Osteoblast (primary cell): ENCODE results near the gene AGK. TPM values are rescaled to one million over a fixed set of nuclear protein-coding genes. Genes with fewer than 3 reads are reported as not detected.
A peak's percentile ranks its signal among the peaks of the same experiment; 100 is the strongest.
"Not testable (repeated sequence)": the region's sequence is repeated elsewhere in the genome, so short reads cannot be mapped to it uniquely, and the experiment has no call there.

Experiments
- DNase-seq: peaks from one replicate; pipeline ENCODE4 v3.0.0; 2011; ENCODE audit warnings: low spot score, mixed read lengths; ENCODE audit not compliant: insufficient read length; ENCODE audit errors: missing footprints
- H2AFZ ChIP-seq: 2 replicates; pipeline ENCODE4 v1.6.0; 2011; ENCODE audit warnings: mild to moderate bottlenecking, low read length
- H3K27ac ChIP-seq: 2 replicates; pipeline ENCODE4 v1.5.1; 2011; ENCODE audit warnings: mild to moderate bottlenecking, low read depth, low read length, moderate library complexity
- H3K27me3 ChIP-seq: 2 replicates; pipeline ENCODE4 v1.6.0; 2012; ENCODE audit warnings: mild to moderate bottlenecking, control low read depth, inconsistent platforms, low read length, moderate library complexity; ENCODE audit not compliant: insufficient read depth
- H3K36me3 ChIP-seq: 2 replicates; pipeline ENCODE4 v1.5.1; 2011; ENCODE audit warnings: mild to moderate bottlenecking, low read length, control low read depth, moderate library complexity; ENCODE audit not compliant: insufficient read depth
- H3K4me1 ChIP-seq: 2 replicates; pipeline ENCODE4 v1.5.1; 2011; ENCODE audit warnings: mild to moderate bottlenecking, low read length, control low read depth, moderate library complexity; ENCODE audit not compliant: insufficient read depth
- H3K4me2 ChIP-seq: 2 replicates; pipeline ENCODE4 v1.6.0; 2011; ENCODE audit warnings: mild to moderate bottlenecking, low read length; ENCODE audit not compliant: insufficient read depth
- H3K4me3 ChIP-seq: fragments of 200-600 bp; sonication (generic); 3 replicates; pipeline ENCODE4 v1.5.1; 2012; ENCODE audit warnings: mild to moderate bottlenecking, low read length, inconsistent platforms; ENCODE audit not compliant: insufficient read depth
- H3K79me2 ChIP-seq: 2 replicates; pipeline ENCODE4 v1.6.0; 2012; ENCODE audit warnings: mild to moderate bottlenecking, low read length, control low read depth, inconsistent platforms; ENCODE audit not compliant: insufficient read depth
- H3K9me3 ChIP-seq: 2 replicates; pipeline ENCODE4 v1.5.1; 2011; ENCODE audit warnings: low read depth, low read length, control low read depth
- H4K20me1 ChIP-seq: 2 replicates; pipeline ENCODE4 v1.6.0; 2012; ENCODE audit warnings: mild to moderate bottlenecking, low read length, control low read depth; ENCODE audit not compliant: insufficient read depth
- total RNA-seq: library from RNA; depleted of rRNA; stranded (reverse); fragments of >200 nt; gene quantifications from 2 replicates; pipeline ENCODE4 v1.2.3, GENCODE V29; 2012
- TF ChIP-seq, protein P1 (sequence below): IDR thresholded peaks from 2 replicates; pipeline ENCODE4 v1.5.1; 2011; ENCODE audit warnings: mild to moderate bottlenecking, low read depth, low read length, moderate library complexity; ENCODE audit errors: extremely low read depth

Gene AGK
- total RNA-seq, 1 donor: 26.1 TPM

- H3K4me2 ChIP-seq, H3K36me3 ChIP-seq, H3K27me3 ChIP-seq, H2AFZ ChIP-seq, H4K20me1 ChIP-seq, H3K4me3 ChIP-seq, H3K27ac ChIP-seq, H3K79me2 ChIP-seq, H3K9me3 ChIP-seq, DNase-seq: not testable (repeated sequence)
- H3K4me1 ChIP-seq: peaks cover 21% of the 10 kb centered on the region
These were observed 30.9 kb downstream of the AGK start for GRCh38 chr7:141582063-141582462.

DNA sequence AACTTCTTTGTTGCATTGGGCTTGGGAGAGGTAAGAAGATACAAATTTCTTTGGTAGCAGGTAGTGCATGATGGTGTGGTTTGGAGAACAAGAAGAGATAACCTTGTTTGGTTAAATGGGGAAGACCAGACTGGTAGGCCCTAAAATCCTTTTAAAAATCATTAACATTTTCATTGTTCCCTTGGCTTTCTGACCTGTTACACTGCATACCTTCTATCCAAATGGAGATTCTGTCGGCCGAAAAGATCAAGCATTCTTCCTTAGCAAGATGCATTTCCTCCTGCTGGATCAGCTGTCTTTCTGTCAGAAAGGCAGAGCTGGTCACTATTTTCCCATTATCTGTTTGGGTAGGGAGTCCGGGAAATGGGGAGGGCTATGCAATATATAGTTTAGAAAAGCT is 33.7 kb downstream of the AGK start:
- peak overlapping the region; percentile 80 for H3K27ac ChIP-seq
- H4K20me1 ChIP-seq: no peaks in the 10 kb centered on the region
- peak overlapping the region; percentile 71 for H3K4me2 ChIP-seq
- peaks cover 22% of the 10 kb centered on the region for H3K4me1 ChIP-seq
- no peaks in the 10 kb centered on the region for H3K27me3 ChIP-seq
- no peaks in the 10 kb centered on the region for H3K9me3 ChIP-seq
- H3K36me3 ChIP-seq: no peaks in the 10 kb centered on the region
- H3K79me2 ChIP-seq: no peaks in the 10 kb centered on the region
- H2AFZ ChIP-seq: no peak overlapping the region
- no peak overlapping the region for H3K4me3 ChIP-seq
- TF ChIP-seq, protein P1, sequence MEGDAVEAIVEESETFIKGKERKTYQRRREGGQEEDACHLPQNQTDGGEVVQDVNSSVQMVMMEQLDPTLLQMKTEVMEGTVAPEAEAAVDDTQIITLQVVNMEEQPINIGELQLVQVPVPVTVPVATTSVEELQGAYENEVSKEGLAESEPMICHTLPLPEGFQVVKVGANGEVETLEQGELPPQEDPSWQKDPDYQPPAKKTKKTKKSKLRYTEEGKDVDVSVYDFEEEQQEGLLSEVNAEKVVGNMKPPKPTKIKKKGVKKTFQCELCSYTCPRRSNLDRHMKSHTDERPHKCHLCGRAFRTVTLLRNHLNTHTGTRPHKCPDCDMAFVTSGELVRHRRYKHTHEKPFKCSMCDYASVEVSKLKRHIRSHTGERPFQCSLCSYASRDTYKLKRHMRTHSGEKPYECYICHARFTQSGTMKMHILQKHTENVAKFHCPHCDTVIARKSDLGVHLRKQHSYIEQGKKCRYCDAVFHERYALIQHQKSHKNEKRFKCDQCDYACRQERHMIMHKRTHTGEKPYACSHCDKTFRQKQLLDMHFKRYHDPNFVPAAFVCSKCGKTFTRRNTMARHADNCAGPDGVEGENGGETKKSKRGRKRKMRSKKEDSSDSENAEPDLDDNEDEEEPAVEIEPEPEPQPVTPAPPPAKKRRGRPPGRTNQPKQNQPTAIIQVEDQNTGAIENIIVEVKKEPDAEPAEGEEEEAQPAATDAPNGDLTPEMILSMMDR: no peak
- no peak for DNase-seq

DNA sequence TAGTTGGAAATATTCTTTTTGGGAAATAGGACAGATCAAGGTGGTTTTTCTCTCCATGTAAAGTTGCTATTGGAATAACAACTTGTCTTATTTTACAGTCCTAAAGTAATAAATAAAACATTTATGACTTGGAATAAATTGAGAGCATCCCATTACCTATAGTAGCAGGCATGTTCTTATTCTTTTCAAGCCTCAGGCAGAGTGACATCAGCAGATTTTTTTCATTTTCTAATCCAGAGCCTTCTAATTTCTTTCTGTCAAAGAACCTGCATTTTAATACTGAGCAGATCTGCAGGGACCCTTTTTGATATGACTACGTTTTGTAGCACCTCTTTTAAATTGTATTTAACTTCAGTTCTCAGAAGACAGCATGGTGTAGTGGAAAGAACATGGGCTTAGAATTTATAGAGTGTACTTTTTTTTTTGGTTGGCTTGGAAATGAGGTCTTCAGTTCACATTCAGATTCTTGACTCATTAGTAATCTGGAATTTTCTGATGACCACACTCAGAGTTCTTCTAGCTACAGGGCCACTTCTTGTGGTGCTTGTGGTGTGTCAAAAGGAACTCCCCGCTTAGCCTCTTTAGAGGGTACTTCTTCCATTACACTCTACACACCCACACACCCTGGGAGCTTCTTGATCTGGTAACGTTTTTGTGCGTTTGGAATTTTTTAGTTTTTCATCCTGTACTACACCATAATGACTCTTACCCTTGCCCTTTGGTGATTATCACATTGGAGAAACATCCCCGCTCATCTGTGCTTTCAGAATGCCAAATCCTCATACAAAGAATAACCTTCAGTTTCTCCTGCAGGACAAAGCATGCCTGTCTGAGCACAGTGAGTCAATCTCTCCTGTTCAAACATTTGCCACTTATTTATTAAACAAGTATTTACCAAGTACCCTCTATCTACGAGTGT is 34.6 kb downstream of the AGK start:
- H3K4me3 ChIP-seq: peak overlapping the region; percentile 33
- peaks cover 4% of the 10 kb centered on the region for H3K79me2 ChIP-seq
- H3K27me3 ChIP-seq: no peaks in the 10 kb centered on the region
- no peaks in the 10 kb centered on the region for H4K20me1 ChIP-seq
- peaks cover 22% of the 10 kb centered on the region for H3K4me1 ChIP-seq
- peak; percentile 84 for DNase-seq
- TF ChIP-seq, protein P1: no peak
- peak overlapping the region; percentile 71 for H3K4me2 ChIP-seq
- H3K9me3 ChIP-seq: no peaks in the 10 kb centered on the region
- H3K27ac ChIP-seq: peak overlapping the region; percentile 80
- H2AFZ ChIP-seq: no peak overlapping the region
- H3K36me3 ChIP-seq: no peaks in the 10 kb centered on the region

- Histone ChIP-seq H3K27me3 (no peaks in the 10 kb centered on the region), H2AFZ (no peak overlapping the region), H3K36me3 (no peaks in the 10 kb centered on the region), H4K20me1 (no peaks in the 10 kb centered on the region), H3K4me1 (peaks cover 22% of the 10 kb centered on the region), H3K9me3 (no peaks in the 10 kb centered on the region), H3K79me2 (peaks cover 4% of the 10 kb centered on the region), H3K4me2 (peak overlapping the region; percentile 71), H3K4me3 (no peak overlapping the region), H3K27ac (peak overlapping the region; percentile 80)
- TF ChIP-seq, protein P1: no peak
- no peak for DNase-seq
These were observed 35.7 kb downstream of the AGK start for GRCh38 chr7:141586878-141587277.
